A549 (cell line): Measurements from ENCODE around the gene OBSCN. TPM values are rescaled to one million over a fixed set of nuclear protein-coding genes. Genes with fewer than 3 reads are reported as not detected.

Source experiments
- ATAC-seq, 2 experiments: fragments of 200-7000 bp in 1 of 2; fragments of >200 bp in 1 of 2; cut with Nextera tagmentation in 1 of 2; cut with Tn5 transposase in 1 of 2; 3 replicates each; pipeline versions ENCODE4 v1.8.0 to v1.9.1; 2018 to 2020; ENCODE audit warnings: mild to moderate bottlenecking in 1 of 2, moderate library complexity in 1 of 2
- CTCF ChIA-PET: fragments of 300-600 bp; sonication (Branson Sonifier 250); formaldehyde crosslinking; extraction: SDS; loops from one replicate; lab custom pipeline; 2021; ENCODE audit warnings: antibody characterized with exemption, inconsistent platforms; lab: Yijun Ruan, JAX
- POLR2A ChIA-PET: fragments of 350-600 bp; formaldehyde crosslinking; extraction: SDS; loops from one replicate; lab custom pipeline; 2021; ENCODE audit warnings: antibody characterized with exemption, inconsistent platforms; lab: Yijun Ruan, JAX
- DNase-seq, 2 experiments: peaks; one replicate each; pipeline versions ENCODE4 v3.0.0 to v3.0.0-alpha.2; 2011 to 2016; ENCODE audit warnings: low read depth in 1 of 2, low spot score in 1 of 2
- FAIRE-seq: peaks from 2 replicates; lab custom pipeline; 2011; peaks lifted over from hg19 to GRCh38; lab: Jason Lieb, UNC
- H3K27ac ChIP-seq, 2 experiments: fragments of >200 bp; sonication (Bioruptor Twin); formaldehyde crosslinking; 3 replicates each; pipeline ENCODE4 v1.5.1; 2016 to 2017
- H3K4me1 ChIP-seq: fragments of >200 bp; sonication (Bioruptor Twin); formaldehyde crosslinking; 3 replicates; pipeline ENCODE4 v1.6.1; 2016
- H3K4me2 ChIP-seq: fragments of >200 bp; sonication (Bioruptor Twin); formaldehyde crosslinking; 3 replicates; pipeline ENCODE4 v1.6.1; 2016
- H3K4me3 ChIP-seq: fragments of >200 bp; sonication (Bioruptor Twin); formaldehyde crosslinking; 3 replicates; pipeline ENCODE4 v1.5.1; 2016
- H3K9me3 ChIP-seq: fragments of >200 bp; sonication (Bioruptor Twin); formaldehyde crosslinking; 3 replicates; pipeline ENCODE4 v1.6.1; 2016
- BCL3 ChIP-seq: fragments of >200 bp; sonication (Bioruptor Twin); formaldehyde crosslinking; IDR thresholded peaks from 3 replicates; pipeline ENCODE4 v1.6.1; 2016
- CHD2 ChIP-seq: fragments of 150-350 bp; IDR thresholded peaks from 2 replicates; pipeline ENCODE4 v1.6.1; 2014; ENCODE audit warnings: low read length; ENCODE audit not compliant: partially characterized antibody
- FOXS1 ChIP-seq: fragments of 250-450 bp; sonication (Bioruptor Pico); IDR thresholded peaks from 2 replicates; pipeline ENCODE4 v1.5.0; 2020; ENCODE audit warnings: mild to moderate bottlenecking, moderate library complexity
- GATA3 ChIP-seq: IDR thresholded peaks from 2 replicates; pipeline ENCODE4 v1.6.1; 2012; ENCODE audit warnings: borderline replicate concordance
- HEYL ChIP-seq: fragments of 250-450 bp; sonication (Bioruptor Pico); IDR thresholded peaks from 2 replicates; pipeline ENCODE4 v1.8.0; 2021; ENCODE audit warnings: mild to moderate bottlenecking, moderate library complexity
- JUN ChIP-seq, 2 experiments: fragments of >200 bp; sonication (Bioruptor Twin); formaldehyde crosslinking; IDR thresholded peaks; 2 replicates in 1 of 2; 3 replicates in 1 of 2; pipeline ENCODE4 v1.6.1; 2016 to 2017
- JUNB ChIP-seq: fragments of >200 bp; sonication (Bioruptor Twin); formaldehyde crosslinking; IDR thresholded peaks from 2 replicates; pipeline ENCODE4 v1.6.1; 2016
- MAZ ChIP-seq: fragments of 150-350 bp; IDR thresholded peaks from 2 replicates; pipeline ENCODE4 v1.6.1; 2014; ENCODE audit warnings: antibody characterized with exemption, low read depth, low read length, borderline replicate concordance
- NFE2L2 ChIP-seq: fragments of 150-350 bp; conservative IDR thresholded peaks from 2 replicates; pipeline ENCODE4 v1.6.1; 2014; ENCODE audit warnings: low read length
- NPAS2 ChIP-seq: fragments of 250-450 bp; sonication (Bioruptor Pico); IDR thresholded peaks from 2 replicates; pipeline ENCODE4 v1.8.0; 2022; ENCODE audit warnings: mild to moderate bottlenecking, moderate library complexity, borderline replicate concordance
- NR3C1 ChIP-seq: fragments of >200 bp; sonication (Bioruptor Twin); formaldehyde crosslinking; IDR thresholded peaks from 3 replicates; pipeline ENCODE4 v1.6.1; 2017
- REST ChIP-seq: fragments of 200-600 bp; sonication (generic); IDR thresholded peaks from 2 replicates; pipeline ENCODE4 v1.6.1; 2016; ENCODE audit warnings: antibody characterized with exemption, mild to moderate bottlenecking, moderate library complexity
- RFX5 ChIP-seq: fragments of 450-650 bp; IDR thresholded peaks from 2 replicates; pipeline ENCODE4 v1.7.1; 2014; ENCODE audit warnings: antibody characterized with exemption, mild to moderate bottlenecking, moderate library complexity
- SREBF2 ChIP-seq: fragments of 450-650 bp; IDR thresholded peaks from 2 replicates; pipeline ENCODE4 v1.6.1; 2014; ENCODE audit warnings: mild to moderate bottlenecking, moderate library complexity
- TP53 ChIP-seq: fragments of 250-450 bp; sonication (Bioruptor Pico); IDR thresholded peaks from 2 replicates; pipeline ENCODE4 v1.5.0; 2021; ENCODE audit warnings: mild to moderate bottlenecking, moderate library complexity
- ZFP36 ChIP-seq: fragments of 450-650 bp; IDR thresholded peaks from 2 replicates; pipeline ENCODE4 v1.6.1; 2014; ENCODE audit warnings: borderline replicate concordance; ENCODE audit not compliant: partially characterized antibody
- ZNF302 ChIP-seq: fragments of 250-450 bp; sonication (Bioruptor Pico); IDR thresholded peaks from 2 replicates; pipeline ENCODE4 v1.9.0; 2021; ENCODE audit warnings: inconsistent platforms, mild to moderate bottlenecking, moderate library complexity
- ZSCAN20 ChIP-seq: fragments of 250-450 bp; sonication (Bioruptor Pico); IDR thresholded peaks from 2 replicates; pipeline ENCODE4 v1.8.0; 2022; ENCODE audit warnings: mild to moderate bottlenecking, moderate library complexity
- WGBS: methylation state at CpG from one replicate; pipeline ENCODE4 v1.1.6; 2017; ENCODE audit errors: missing lambda C conversion rate; 5-methylcytosine and 5-hydroxymethylcytosine counted together
- polyA plus RNA-seq, 4 experiments: library from polyadenylated mRNA; depleted of rRNA in 3 of 4; stranded (reverse); fragments of >200 nt; fragmentation: RNase III in 1 of 4; extraction: RNeasy Plus Mini Kit Qiagen cat#74134 plus additional on column Dnase treatment in 1 of 4; gene quantifications; 2 replicates in 3 of 4; 3 replicates in 1 of 4; pipeline ENCODE4 v1.2.3, GENCODE V29; 2011 to 2017
- TF ChIP-seq, protein P1 (sequence below): fragments of 150-350 bp; IDR thresholded peaks from 2 replicates; pipeline ENCODE4 v1.6.1; 2014; ENCODE audit warnings: low read depth, mild to moderate bottlenecking, low read length

The OBSCN gene
- polyA plus RNA-seq, 2 of the 4 experiments (the other 2 are of a cell fraction): 3.1 to 6.8 TPM

- TF ChIP-seq GATA3: no peak
- TF ChIP-seq TP53 (CRISPR knock-in tag): no peak
Measured at GRCh38 chr1:228404107-228404720, 196.4 kb downstream of the OBSCN start (continued).

DNA sequence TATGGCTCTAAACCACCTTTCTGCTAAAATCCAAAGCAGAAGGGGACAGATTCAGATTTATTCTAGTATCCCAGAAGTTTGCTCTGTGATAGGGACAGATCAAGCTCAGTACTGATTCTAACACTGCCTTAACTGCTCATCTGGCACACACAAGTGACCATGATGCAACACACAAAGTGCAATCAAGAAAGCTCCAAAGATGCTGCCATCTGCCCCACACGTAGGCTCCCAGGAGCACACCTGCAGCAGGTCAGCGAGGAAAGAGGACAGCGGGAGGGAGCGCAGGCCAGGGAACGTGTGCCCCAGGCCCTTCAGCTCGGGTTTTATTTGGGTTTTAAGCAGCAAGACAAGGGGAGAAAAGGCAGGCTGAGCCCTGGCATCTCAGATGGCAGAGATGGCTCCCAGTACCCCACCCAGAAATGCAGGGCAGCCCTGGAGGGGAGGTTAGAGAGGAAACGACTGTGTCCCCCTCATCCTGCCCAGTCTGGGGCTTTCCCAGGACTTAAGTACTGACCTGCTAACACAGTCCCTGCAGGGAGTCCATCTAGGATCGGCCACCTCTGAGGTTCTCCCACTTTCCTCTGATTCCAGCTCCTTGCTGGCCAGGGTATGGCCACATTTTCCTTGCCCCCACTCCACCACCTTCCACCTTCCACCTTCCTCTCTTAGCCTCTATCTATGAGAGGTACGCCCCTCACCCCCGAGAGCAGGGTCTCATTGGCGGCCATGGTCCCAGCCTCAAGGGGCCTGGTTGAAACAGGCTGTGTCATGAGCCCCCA is 197.5 kb downstream of the OBSCN start:
- FAIRE-seq (no peak), DNase-seq (no peak), ATAC-seq (no peak)
- TF ChIP-seq BCL3: no peak
- no peak for TF ChIP-seq NR3C1
- TF ChIP-seq ZNF302 (CRISPR knock-in tag): no peak
- no peak for TF ChIP-seq NPAS2 (CRISPR knock-in tag)
- TF ChIP-seq, protein P1, sequence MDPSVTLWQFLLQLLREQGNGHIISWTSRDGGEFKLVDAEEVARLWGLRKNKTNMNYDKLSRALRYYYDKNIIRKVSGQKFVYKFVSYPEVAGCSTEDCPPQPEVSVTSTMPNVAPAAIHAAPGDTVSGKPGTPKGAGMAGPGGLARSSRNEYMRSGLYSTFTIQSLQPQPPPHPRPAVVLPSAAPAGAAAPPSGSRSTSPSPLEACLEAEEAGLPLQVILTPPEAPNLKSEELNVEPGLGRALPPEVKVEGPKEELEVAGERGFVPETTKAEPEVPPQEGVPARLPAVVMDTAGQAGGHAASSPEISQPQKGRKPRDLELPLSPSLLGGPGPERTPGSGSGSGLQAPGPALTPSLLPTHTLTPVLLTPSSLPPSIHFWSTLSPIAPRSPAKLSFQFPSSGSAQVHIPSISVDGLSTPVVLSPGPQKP: no peak
- no peak for TF ChIP-seq REST
- no peak for TF ChIP-seq SREBF2
- no peak for TF ChIP-seq FOXS1 (CRISPR knock-in tag)
- no peak for TF ChIP-seq JUNB
- no peak for TF ChIP-seq JUN (IDR thresholded peaks at IDR 0.05)
- no peak for TF ChIP-seq ZSCAN20
- TF ChIP-seq MAZ: no peak
- TF ChIP-seq ZFP36: no peak
- no peak for TF ChIP-seq RFX5
- TF ChIP-seq CHD2: no peak
- no peak for TF ChIP-seq HEYL (CRISPR knock-in tag)
- TF ChIP-seq NFE2L2: no peak
- H3K27ac ChIP-seq: peak overlapping the region; percentile 94
- H3K4me2 ChIP-seq: peak overlapping the region; percentile 96
- no peaks in the 10 kb centered on the region for H3K9me3 ChIP-seq
- WGBS: 30% methylated on average over 11 of the region's 11 CpGs
- peaks cover 30% of the 10 kb centered on the region for H3K4me1 ChIP-seq
- H3K4me3 ChIP-seq: peak overlapping the region; percentile 97
- POLR2A ChIA-PET: no interaction called here
- CTCF ChIA-PET: interaction anchor here (1.4 to 4.4 kb wide), 4 partner anchors 12 to 110 kb away, joined by 3 to 30 read pairs (median 4); no protein-coding TSS in a partner anchor
